HG03103 (cell line): Measurements from ENCODE around the gene SMIM44.
"Not testable (repeated sequence)": the region's sequence is repeated elsewhere in the genome, so short reads cannot be mapped to it uniquely, and the experiment has no call there.

Source experiments
- ATAC-seq: cut with Tn5 transposase; IDR thresholded peaks from one replicate; pipeline ENCODE4 v1.9.1; 2021; ENCODE audit warnings: low read depth; ENCODE audit not compliant: unreplicated experiment

Gene SMIM44

DNA sequence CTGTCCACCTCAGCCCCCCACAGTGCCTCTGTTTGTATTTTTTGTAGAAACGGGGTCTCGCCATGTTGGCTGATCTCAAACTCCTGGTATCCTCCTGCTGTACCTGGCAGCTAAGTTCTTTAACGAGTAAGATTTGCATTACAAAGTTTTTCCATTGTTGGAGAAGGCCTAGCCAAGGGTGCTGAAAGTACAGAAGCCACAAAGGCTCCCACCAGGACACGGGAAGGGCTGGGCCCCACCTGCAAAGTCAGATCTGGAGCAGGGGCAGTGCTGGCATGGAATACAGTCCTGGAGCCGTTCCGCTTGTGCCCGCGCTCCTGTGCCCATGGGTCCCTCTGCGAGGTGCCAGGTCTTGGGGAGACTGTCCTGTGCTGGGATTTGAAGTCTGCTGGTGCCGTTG lies 35.0 kb upstream of the SMIM44 start:
- no peak for ATAC-seq

- no peak for ATAC-seq
Measured at GRCh38 chr19:3517638-3518037, 34.4 kb upstream of the SMIM44 start.

DNA sequence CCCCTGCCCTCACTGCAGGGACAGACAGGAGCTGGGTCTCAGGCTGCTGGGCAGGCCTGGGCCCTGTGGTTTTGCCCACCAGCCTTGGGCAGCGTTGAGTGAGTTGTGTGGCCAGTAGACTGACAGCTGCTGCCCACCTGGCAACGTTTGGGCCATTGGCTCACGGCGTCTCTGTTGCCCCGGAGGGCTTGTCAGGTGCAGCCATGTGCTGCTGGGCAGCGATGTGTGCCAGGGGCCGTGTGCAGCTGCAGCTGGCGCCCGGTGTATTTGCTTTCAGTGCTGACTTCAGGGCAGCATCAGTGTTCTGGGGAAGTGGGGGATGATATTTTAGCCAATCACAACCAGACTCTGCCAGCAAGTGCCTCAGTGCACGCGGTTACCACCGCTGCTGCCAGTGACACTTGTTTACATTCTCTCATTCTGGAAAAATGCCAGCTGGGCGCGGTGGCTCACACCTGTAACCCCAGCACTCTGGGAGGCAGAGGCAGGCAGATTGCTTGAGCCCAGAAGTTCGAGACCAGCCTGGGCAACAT lies 33.5 kb upstream of the SMIM44 start:
- no peak for ATAC-seq

GRCh38 chr19:3515891-3516422 lies 32.7 kb upstream of the SMIM44 start:
- ATAC-seq, result no peak

GRCh38 chr19:3514930-3515329 lies 31.7 kb upstream of the SMIM44 start:
- no peak for ATAC-seq

DNA sequence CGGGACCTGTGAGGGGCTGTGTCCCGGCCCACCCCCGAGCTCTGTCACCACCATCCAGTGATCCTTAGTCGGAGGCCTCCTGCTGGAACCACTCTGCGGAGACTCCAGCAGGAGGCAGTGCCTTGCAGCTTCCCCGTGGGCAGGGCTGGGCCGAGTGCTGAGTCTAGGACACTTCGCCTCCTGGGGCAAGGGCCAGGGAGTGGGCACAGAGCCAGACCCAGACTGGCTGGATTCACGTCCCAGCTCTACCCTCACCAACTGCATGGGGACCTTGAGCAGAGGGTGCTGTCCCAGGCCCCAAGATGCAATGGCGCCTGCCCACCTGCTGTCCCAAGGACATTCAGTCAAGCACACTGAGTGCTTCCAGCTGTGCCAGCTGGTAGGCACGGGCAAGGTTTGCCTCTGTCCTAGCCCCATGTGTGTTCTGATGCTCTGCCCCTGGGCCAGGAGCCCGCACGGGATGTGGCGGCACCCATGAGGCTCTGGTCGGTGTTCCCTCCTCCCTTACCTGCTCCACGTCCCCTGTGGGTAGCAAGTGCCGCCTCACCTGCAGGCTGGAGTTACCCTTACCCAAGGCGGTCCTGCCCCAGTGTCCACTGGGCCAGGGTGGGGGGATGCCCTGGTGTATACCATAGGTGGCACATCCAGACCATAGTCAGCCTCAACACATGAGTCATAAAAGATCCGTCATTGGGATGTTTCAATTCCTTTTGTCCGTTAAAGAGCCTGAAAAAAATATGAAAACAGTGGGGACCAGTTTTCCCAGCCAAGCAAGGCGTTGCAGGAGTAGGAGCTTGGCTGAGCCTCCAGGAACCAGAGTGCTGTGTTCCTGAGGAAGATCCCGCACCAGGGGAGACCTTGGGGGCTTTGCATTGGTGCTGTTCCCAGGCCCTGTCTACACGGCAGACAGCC lies 30.2 kb upstream of the SMIM44 start:
- ATAC-seq, result no peak

GRCh38 chr19:3512562-3513228 lies 29.5 kb upstream of the SMIM44 start:
- ATAC-seq, result no peak

DNA sequence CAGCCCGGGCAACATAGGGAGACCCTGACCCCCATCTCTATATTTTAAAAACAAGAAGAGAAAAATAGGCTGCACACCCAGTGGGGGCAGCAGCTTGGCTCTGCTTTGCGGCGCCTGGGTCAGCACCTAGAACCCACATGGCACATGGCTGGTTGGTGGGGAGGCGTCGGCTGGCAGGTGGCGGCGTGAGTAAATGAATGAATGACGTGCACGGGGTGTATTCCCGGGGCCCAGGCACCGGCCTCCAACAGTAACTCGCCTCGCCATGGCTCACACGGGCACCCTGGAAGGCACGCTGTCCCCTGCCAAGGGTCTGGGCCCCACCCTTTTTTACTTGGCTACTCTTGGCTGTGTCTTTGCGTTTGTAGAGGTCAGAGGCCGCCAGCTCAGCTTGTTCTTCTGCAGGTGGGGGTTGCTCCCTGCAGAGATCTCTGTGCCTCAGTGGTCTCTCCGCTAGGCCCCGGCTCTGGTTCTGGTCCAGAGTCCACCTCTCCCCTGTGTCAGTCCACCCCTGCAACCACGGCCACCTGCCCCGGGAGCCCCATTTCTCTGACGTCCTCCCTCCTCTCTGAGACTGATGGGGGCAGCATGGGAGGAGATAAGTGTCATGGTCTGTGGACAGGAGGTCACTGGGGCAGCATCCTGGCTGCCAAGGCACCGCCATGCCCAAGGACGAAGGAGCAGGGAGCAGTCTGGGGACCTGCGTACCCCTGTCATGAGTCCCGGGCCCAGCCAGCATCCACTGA lies 28.4 kb upstream of the SMIM44 start:
- ATAC-seq, result no peak

DNA sequence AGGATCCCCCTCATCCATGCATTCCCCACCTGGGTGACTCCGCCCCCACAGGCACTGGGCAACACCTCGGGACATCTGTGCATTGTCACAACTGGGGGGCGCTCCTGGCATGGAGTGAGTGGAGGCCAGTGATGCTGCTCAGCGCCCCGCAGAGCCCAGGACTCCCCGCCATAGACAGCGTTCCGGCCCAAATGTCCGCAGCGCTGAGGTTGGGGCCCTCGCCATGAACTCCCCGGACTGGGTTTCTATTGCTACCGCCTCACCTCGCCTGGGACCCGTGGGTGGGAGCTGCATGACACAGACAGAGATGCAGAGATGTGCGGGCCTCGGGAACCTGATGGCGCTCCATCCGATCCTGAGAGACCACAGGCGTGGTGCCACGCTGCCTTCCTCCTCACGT lies 27.5 kb upstream of the SMIM44 start:
- no peak for ATAC-seq

DNA sequence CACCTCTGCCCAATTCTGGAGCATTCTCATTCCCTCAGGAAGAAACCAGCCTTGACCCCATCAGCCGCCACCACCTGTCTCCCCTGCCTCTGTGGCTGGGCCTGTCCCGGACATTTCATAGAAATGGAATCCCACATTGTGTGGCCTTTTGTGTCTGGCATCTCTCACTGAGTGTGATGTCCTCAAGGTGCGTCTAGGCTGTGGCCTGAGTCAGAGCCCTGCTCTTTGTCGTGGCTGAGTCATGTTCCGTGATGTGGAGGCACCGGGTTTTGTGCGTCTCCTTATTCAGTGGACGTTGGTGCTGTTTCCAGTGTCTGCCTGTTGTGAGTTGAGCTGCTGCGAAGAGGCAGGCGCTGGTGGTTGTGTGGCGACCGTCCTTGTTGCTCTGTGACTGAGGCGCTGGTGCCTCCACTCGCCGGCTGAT lies 26.3 kb upstream of the SMIM44 start:
- ATAC-seq, result no peak

DNA sequence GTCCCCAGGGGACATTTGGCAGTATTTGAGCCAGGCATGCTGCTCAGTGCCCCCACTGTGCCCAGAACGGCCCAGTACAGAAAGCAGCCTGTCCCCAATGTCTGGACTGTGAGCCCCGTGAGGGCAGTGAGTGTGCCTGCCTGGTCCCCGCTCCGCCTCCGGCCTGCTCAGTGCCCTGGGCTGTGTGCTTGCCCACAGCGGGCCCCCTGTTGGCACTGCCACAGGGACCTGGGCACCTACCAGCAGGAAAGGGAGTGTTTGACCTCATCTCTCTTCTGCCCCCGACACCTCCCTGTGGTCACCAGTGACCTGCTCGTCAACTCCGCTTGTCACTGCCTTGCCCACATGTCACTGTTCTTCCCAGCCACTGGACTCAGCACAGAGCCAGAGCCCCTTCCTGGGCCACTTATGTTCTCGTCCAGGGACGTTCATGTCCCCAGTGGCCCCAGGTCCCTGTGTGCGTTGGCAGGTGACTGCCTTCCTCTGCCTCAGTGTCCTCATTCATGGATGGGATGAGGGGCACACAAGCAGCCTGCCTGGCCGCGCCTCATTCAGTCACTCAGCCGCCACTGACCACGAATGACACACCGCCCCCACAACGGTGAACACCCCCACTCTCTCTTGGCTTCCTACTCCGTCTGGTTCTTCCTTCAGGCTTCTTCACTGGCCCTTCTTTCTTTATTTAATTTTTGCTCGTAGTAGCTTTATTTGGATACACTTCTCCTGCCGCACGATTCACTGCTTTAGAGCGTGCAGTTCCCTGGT lies 25.7 kb upstream of the SMIM44 start:
- ATAC-seq, result no peak

- not testable (repeated sequence) for ATAC-seq
Measured at GRCh38 chr19:3508121-3508661, 24.9 kb upstream of the SMIM44 start.

DNA sequence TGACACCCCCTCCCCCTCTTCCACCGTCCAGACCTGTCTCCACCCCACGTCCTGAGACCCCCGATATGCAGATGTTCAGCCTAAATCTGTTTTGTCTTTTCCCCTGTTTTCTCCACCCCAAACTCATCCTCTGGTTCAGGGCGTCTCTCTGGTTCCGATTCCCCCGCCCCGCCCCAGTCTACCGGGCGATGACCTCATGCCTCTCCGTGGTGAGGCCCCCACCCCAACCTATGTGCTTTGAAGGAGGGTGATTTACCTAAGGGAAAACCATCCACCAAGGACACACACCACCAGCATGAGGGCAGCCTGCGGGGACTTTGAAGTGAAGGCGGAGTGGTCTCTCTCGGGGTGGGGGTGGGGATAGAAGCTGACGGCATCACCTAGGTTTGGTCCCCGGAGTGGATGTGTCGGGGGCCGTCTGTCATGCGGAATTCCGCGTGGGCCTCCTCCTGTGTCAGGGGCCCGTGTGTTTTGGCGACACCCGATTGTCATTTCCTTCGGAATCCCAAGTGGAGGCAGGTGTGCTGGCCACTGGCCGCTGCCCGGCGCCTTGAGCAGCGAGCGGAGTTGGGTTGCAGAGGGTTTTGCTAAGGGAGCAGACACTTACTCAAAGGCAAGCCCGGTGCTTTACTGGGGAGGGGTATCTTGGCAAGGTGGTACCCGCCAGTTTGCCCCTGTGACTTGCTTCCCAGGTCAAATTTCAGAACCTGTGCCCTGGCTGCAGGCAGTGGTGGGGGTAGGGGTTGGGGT lies 24.3 kb upstream of the SMIM44 start:
- ATAC-seq, result no peak

DNA sequence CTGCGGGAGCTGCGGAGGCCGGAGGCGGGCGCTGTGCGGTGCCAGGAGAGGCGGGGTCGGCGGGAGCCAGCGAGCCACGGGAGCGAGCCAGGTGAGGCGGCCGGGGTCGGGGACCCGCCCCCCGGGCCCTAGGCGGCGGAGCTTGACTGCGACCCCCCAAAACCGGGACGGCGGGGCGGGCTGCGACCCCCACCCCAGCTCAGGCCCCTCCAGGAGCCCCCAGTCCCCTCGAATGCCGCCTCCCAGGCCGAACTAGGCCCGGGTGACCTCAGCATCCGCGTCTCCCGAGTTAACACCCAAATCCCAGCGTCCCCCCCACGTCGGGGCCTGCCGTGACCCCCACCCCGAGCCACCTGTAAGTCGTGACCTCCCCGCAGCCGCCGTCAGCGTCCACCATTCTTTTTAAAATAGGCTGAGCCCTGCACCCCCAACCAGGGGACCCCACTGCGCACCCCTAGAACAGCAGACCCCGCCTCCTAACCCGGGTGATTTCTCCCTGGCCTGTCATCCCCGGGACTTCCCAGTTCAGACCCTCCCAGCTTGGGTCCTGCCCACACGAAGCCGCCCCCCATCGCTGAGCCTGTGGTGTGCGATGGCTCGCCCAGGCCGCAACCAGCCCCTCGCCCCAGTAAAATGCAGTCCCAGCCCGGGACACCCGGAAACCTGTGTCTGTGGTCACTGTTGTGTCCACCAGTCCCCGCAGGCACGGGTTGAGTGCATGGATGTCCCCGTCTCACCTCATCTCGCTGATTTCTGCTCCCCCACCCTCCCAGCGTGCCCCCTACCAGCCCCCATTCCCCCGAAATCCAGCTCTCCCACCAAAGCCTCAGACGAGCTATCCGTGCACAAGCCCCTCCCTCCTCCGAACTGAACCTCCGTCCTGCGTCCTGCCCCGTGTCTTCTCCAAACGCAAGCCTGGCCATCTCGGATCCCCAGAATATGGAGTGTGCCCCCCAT lies 23.4 kb upstream of the SMIM44 start:
- ATAC-seq, result no peak

DNA sequence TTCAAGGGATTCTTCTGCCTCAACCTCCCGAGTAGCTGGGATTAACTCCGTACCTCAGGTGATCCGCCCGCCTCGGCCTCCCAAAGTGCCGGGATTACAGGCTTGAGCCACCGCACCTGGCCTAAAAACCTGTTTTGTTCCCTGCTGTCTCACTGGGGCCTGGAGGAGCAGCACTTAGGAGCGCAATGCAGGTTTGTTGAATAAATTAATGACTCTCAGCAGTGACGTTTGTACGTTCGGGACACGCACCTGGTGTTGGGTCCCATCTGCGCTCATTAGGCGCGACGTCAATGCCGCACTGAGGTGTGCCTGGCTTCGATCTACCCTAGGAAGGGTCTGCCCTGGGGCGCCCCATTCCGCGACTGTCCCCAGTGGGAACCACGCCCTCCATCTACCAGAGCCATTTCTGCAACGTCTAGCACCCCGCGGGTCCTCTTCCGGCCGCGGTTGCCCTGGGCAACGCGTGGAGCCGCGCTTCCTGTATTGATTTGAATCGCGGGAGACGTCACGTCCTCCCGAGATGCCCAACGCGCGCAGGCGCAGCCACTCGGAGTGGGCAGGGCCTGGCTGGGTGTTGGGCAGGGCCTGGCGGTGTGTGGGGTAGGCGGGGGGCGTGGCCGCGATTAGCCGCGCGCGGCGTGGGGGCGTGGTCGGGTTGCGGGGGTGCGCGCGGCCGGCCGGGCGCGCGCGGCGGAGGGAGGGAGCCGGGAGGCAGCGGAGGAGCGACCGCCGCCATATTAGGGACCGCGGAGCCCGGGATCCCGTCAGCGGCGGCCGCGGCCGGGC lies 22.6 kb upstream of the SMIM44 start, which contains the start of gene FZR1:
TSS of gene FZR1 (plus strand) at position 714 of the 786 bp plus-strand sequence. CDS start 16,679 bp downstream, outside the sequence.
- ATAC-seq, result peak; percentile 90

DNA sequence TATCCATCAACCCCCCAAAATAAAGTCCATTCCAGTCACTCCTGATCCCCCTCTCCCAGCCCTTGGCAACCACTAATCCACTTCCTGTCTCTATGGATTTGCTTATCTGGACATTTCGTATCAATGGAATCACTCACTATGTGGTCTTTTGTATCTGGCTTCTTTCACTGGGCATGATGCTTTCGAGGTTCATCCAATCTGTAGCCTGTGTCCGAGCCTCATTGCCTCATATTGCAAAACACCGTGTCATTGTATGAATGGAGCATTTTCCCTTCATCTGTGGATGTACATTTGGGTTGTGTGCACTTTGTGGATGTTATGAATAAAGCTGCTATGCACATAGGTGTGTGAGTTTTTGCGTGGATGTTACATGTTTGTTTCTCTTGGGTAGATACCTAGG lies 21.5 kb upstream of the SMIM44 start:
- ATAC-seq, result no peak

GRCh38 chr19:3503036-3503572 lies 19.9 kb upstream of the SMIM44 start:
- ATAC-seq, result no peak
